A204.1 (cell line): ENCODE measurements around the gene FES.
"Not testable (repeated sequence)": the region's sequence is repeated elsewhere in the genome, so short reads cannot be mapped to it uniquely, and the experiment has no call there.

ENCODE experiments used
- FAIRE-seq: peaks from 2 replicates; lab custom pipeline; 2012; peaks lifted over from hg19 to GRCh38; lab: Jason Lieb, UNC

FES gene

DNA sequence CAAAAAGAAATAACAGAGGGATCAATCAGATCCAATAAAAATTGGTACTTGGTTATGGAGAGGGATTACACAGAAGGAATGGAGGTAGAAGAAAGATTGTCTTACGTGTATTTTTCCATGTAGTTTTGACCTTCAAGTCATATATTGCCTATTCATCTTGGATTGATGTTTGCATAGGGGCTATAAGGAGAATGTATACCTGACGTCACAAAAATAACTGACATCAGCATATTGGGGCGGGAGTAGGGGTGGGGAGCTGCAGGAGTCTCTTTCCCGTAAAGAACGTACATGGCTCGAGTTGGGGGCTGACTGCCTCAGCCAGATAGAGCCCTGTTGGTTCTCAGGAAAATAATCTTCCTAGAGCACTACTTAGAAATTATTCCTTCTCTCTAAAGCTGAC lies 21.8 kb upstream of the FES start:
- no peak for FAIRE-seq

DNA sequence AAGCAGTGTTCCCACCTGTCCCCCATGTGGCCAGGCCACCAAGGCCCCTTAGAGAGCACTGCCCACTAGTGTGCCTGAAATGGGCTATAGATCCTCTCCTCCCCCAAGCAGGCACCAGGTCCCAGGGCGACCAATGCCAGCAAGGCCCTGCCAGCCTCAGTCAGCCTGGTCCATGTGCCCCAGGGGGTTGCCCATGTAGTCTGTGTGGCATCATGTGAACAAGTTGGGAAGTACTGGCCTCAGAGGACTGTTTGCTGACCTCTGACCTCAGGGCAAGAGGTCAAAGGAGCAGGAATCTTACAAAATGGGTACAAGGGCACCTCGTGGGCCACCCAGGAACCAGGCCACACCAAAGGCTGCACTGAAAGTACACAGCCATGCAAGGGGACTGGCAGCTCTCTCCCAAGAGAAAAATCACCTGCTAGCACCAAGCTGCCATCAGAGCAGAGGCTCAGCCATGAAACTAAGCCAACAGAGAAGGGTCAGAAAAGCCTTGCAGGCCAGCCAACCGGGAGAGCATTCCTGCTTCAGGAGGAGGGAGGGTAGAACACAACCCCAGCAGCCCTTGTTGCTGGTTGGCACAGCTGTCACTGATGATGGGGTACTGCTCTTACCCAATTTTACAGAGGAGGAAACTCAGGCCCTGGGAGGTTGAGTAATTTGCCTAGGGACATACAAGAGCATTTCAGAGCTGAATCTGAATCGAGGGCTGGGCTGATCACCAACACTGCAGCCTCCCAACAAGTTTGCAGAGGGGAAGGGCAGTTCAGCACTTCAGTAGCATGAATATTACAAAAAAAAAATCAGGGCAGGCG lies 21.1 kb upstream of the FES start:
- no peak for FAIRE-seq

DNA sequence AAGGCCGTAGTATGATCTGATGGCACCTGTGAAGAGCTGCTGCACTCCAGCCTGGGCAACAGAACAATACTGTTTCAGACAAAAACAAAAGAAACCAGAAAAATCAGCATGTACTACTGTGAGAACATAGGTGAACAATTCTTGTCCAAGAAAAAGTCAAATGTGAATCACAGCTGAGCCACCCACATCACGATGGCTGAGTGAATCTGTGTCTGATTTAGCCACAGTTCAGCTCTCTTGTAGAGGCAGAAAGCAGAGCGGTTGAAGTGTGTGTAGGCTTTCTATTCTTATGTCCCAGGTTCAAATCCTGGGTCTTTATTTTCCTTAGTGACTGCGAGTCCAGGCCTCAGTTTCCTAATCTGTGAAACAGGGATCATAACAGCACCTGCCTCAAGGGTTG lies 20.3 kb upstream of the FES start:
- no peak for FAIRE-seq

DNA sequence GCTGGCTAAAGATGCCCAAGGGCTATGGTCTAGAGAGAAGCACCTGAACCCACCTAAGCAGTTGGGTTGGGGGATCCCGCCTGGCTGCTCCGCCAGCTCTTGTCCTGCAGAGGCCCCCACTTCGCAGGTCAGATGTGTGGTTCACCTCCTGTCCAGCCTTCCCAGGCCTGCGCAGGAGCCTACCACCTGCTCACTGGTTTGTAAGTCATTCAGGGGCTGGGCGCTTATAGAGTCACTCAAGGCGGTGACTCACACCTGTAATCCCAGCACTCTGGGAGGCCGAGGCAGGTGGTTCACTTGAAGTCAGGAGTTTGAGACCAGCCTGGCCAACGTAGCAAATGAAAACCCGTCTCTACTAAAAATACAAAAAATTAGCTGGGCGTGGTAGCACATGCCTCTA lies 19.8 kb upstream of the FES start:
- no peak for FAIRE-seq

DNA sequence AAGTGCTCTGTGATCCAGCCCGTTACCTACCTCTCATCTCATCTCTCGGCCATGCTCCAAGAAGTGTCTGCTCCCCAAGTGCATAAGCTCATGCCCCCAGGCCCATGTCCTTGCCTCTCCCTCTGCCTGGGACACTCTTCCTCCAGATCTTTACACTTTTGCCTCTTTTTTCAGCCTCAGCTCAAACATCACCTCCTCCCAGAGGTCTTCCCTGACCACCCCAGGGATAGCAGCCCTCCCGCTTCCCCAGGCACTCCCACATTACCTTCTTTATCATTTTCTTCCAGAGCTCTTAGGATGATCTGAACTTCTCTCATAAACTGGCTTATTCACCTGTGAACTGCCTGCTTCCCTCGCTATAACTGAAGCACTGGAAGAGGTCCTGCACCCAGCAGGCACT lies 18.6 kb upstream of the FES start:
- no peak for FAIRE-seq

DNA sequence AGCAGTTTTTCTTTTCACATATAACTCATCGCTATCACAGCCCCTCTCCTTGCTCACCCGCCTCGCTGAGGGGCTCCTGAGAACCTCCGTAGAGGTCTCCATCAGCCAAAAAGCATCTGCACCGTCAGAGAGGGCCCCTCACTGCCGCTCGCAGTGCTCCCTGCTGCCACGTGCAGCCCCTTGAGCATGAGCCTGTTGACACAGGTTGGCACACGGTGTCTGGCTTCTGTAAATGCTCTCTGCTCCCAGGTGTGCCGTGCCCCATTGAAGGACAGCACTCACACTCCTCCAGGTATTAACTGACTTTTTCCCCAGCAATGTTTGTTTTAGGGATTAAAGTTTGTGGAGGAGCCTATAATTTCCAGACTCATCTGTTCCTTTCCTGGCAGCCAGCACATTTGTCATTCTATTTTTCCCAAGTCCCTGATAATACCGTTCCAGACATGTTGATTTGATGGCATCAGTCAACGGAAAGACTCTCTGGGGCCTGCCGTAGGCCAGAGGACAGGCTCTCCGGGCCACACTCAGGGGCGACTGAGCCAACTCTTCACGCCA lies 18.1 kb upstream of the FES start:
- no peak for FAIRE-seq

DNA sequence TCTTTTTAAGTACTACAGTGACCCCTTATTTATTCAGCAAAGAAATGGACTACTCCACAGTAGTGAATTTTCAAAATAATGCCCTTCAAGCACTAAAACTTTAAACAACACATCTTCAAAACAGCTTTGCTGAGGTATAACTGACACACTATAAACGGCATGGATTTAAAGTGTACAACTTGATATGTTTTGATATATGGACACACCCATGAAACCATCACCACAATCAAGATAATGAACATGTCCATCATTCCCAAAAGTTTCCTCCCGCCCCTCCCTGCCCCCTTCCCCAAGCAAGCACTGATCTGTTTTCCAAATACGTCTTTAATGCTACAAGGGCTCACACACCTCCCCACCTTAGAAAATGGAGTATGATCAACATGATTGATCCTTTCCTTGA lies 17.5 kb upstream of the FES start:
- FAIRE-seq = no peak

DNA sequence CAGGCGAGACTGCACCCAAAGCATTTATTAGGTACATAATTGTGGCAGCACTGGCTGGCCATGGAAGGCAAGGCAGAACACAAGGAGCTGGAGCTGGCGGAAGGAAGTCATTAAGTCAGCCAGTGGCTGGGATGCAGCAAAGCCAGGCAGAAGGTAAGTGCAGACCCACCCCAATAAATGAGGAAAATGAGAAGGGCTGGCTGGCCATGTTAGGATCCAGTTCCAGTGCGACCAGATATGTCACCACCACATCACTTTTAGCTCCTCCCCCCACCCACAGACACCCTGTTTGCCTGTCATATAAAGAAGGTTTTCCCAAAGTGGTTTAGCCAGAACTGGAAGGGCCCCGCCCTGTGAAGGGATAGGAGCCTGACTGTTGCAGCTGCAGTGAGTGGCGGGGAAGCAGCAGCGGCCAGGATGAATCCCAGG lies 16.0 kb upstream of the FES start, which contains the start of gene FURIN:
TSS of gene FURIN (plus strand) at position 328 of the 429 bp plus-strand sequence. CDS start 7,153 bp downstream, outside the sequence.
- no peak for FAIRE-seq

DNA sequence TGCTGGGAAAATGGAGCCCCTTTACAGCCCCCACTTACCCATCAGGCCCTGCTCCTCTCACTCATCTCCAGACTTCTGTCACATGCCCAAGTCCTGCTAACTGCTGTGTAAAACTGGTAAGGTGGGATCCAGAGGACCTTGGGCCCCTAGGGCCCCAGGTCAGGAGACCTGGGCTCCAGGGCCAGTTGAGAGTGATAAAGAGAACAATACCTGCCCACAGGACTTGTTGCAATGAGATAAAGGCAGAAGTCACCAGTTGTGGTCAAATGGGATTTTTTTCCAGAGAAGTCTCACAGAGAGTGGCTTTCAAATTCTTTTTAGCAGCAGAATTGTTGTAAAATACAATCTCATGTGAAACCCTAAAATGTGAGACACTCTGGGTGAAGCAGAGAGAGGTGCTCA lies 15.2 kb upstream of the FES start:
- FAIRE-seq = no peak

DNA sequence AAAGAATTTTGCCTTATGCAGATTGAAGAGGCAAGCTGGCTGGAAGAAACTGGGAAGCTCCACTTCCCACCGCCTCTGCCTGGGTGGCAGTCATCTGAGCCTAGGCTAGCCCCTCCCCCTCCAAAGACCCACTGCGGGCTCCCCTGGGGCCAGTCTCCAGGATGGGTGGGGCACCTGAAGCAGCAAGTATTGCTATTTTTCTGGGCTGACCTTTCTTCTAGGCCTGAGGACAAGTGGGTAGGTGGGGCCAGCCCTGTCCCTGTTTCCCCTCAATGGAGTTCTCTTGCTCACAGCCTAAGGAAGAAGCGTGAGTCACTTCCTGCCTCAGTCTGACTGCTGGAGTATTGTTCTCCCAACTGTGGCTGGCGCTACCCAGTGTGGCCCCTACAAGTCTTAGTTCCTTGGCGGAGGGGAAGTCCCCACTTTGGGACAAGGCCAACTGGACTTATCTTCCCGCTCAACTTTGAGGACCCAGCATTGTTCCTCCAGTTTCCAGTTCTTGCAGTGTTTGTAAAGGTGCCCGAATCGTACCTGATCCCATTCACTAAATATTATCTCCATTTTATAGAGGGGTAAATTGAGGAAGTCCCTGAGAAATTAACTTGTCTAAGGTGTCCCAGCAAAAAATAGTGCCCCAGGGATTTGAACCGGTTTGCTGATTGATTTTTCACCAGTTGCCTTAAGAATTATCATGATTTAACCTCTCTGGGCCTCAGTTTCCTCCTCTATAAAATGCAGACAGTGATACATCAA lies 14.5 kb upstream of the FES start:
- FAIRE-seq = no peak

DNA sequence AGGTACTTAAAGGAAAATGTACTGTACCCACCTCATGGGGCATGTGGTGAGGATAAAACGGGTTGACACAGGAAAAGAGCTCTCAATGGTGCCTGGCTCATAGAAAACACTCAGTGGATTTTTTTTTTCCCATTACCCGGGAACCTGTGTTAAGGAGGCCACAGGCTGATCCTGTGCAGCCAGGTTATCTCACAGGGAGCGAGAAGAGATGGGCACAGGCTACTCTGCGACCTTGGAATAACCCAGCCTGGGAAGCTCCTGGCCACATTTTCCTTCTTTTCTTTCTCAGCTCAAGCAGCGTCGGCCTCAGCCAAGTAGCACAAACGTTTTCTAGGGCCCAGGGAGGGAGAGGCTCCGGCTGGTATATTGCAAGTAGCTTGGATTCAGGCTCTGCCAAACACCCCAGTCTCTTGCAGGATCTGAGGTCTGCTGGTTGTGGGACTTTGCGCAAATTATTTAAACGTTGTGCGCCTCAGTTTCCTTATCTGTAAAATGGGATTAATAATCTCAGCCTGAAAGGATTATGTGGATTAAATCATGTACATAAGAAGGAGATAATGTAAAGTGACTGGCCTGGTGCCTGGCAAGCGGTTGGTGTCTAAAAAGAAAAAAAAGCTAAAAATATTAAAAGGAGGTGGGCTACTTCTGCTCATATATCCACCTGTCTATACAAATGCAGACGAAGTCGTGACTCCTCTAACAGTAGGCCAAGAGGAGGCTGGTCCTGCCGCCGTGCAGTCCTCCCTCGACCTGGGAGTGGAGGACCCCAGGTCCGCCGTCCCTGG lies 13.8 kb upstream of the FES start:
- FAIRE-seq = no peak

DNA sequence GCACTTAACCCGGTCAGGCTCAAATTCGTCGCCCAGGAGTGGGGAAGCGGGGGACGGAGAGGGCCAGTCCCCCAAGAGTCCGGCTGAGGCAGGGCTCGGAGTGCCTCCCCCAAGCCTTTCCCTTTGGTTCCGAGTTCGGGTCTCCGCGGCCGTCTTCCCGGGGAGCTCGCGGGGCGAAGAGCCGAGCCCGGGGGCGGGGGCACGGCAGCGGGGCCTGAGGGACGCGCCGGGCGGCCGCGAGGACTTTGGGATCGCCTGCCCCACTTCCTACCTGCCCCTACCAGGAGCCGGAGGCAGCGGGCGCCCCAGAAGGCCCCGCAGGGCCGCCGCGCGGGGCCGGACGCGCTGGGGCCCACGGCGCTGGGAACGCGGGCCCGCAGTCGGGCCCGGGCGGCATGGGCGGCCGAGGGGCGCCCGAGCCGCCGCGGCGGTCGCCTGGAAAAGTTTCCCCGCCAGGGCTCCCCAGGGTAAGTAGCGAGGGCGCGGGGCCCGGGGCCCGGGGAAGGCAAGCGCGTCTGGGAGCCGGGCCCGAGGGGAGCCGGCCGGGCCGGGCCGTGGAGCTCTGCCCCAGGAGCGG lies 13.1 kb upstream of the FES start:
- no peak for FAIRE-seq

DNA sequence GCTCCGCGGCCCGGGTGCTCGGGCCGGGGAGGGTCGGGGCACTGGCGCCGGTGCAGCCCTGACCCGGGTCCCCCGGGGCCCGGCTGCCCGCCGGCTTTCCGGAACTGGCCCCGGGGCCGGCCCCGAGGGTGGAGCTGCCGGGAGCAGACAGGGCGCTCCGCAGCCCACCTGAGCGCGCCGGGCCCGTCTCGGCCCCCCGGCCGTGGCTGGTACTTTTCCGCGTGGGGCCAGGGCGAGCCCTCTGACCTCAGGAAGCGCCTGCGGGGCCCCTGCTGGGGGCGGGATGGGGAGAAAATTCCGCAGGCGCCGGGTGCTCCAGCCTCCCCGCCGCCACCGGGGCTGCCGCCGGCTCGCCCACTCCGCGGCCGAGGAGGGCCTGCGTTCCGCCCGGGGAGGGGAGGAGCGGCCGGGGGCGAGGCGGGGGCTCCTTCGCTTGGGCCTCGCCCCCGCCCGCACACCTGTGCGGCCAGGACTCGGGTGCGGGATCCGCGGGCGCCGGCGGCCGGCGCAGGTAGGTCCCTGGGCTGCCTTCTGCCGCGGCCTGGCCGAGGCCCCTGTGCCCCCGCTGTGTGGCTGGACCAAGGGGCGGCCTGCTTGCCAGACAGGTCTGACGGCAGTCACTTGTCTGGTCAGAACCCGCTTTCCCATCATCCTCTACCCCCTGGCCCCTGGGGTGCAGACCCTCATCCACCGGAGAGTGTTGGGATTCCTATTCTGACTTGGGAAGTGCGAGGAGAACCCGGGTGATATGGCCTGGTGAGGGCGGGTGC lies 12.4 kb upstream of the FES start:
- FAIRE-seq = no peak

DNA sequence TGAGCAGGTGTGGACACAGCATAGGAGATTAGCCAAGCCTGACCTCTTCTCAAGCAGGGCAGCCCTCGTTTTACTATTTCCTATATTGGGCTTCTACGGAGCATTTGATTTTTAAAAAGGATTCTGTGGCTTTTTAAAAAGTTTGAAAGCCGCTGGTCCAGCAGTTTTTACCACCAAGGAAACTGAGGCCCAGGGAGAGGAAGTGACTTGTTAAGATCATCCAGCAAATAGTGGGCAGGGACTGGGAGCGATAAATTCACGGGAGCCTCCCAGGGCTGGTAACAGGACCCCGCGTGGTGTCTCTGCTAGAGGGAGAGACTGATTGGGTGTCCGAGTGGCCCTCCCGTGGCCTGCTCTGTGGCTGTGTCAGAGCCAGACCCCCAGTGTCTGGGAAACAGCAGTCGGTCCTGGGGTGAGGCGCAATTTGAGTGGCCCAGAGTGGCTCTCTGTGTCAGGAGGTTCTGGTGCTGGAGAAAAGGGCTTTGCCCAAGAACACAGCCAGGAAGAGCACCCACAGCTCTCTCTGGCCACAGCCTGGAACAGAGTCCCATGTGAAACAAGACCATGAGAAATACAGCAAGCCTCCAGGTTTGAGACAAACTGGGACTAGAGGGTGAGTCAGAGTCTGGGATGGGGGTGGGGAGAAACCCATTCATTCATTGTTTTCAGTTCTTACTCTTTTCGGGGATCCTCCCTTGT lies 11.7 kb upstream of the FES start:
- no peak for FAIRE-seq

DNA sequence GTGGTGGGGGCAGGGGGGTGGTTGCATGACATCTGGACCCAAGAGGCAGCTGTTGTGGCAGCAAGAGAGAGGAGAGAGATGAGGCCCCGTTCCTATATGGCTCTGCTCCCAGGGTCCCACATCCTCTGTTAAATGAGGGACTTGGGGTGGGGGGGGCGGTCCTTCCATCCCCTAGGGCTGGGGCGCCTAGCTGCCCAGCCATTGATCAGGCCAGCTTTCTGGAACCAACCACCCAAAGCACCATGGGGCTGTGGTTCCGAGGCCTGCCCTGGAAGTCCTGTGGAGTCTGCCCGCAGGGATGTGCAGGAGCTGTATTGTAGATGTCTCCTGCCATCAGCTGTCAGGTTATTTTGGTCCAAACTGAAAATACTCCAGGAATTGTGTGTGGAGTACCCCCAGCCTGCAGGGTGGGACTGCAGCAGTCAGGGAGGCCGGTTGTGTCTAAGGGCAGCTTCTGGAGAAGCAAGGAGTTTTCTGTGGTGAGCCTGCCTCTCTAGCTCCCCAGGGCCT lies 10.8 kb upstream of the FES start:
- FAIRE-seq = no peak

DNA sequence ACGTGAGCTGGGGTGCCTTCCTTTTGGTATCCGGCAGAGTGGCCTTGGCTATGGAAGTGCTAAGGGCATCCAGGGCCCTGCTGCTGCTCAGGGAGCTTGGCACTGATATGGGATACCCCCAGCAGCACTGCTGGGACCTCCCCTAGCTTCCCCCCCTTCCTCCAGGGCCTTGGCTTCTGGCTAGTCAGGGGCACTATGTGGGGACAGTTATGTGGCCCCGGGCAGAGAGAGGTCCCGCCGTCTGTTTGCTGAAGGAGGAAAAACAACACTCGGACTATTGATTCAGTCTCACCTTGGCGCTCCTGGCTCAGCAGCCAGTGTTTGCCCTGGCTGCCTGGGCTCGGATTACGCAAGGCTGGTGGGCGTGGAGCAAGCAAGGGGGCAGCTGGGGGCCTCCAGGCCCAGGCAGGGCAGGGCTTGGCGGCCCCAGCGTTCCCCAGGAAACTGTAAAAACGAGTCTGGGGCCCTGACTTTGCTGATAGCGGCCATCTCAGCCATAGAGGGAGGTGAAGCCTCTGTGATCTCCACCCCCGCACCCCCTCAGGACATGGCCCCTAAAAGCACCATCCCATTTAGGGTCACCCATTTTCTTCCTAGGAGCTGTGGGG lies 10.2 kb upstream of the FES start:
- FAIRE-seq = no peak

DNA sequence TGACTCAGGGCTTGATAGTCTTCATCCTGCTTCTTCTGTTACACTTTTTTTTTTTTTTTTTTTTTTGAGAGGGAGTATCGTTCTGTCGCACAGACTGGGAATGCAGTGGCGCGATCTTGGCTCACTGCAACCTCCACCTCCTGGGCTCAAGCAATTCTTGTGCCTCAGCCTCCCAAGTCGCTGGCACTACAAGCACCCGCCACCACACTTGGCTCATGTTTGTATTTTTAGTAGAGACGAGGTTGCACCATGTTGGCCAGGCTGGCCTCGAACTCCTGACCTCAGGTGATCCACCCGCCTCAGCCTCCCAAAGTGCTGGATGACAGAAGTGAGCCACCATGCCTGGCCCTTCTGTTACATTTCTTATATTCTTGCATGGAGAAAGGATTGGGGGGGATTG lies 9.3 kb upstream of the FES start:
- FAIRE-seq = not testable (repeated sequence)

DNA sequence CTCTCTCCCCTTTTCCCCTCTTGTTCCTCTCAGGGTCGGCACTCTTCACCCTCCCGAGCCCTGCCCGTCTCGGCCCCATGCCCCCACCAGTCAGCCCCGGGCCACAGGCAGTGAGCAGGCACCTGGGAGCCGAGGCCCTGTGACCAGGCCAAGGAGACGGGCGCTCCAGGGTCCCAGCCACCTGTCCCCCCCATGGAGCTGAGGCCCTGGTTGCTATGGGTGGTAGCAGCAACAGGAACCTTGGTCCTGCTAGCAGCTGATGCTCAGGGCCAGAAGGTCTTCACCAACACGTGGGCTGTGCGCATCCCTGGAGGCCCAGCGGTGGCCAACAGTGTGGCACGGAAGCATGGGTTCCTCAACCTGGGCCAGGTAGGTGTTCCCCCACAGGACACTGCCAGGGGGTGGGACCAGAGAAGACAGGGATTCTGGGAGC lies 8.7 kb upstream of the FES start:
- FAIRE-seq = no peak

DNA sequence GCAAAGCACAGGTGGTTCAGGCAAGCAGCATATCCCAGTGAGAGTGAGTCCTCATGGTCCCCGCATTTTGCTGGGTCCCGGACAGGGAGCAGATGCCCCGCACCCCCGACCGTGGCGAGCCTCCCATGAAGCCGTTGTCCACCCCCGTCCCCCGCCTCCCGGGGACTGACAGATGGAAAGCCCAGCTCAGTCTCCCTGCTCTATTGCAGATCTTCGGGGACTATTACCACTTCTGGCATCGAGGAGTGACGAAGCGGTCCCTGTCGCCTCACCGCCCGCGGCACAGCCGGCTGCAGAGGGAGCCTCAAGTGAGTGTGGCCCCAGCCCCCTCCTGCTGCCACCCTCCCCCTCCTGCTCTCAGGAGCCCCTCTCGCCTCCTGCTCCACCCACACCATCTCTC lies 8.3 kb upstream of the FES start:
- FAIRE-seq = no peak

DNA sequence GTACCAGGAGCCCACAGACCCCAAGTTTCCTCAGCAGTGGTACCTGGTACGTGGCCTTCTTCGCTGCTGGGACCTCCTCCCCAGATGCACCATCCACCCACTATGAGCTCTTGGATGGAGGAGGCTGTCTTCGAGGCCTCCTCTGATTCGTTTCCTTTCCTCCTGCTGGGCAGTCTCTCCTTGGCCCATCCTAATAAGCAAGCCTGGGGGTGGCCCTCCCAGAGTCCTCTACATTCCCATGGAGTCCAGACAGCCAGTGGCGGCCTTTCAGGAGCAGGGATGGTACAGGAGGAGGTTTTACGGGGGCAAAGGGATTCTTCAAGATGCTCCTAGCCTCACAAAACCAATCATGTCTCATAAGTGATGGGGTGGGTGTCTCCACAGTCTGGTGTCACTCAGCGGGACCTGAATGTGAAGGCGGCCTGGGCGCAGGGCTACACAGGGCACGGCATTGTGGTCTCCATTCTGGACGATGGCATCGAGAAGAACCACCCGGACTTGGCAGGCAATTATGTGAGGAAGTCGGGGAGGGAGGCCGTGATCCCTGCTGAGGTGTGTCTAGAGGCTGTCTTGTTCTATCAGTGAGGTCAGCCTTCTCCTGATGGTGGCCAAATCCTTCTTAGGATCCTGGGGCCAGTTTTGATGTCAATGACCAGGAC lies 7.7 kb upstream of the FES start:
- no peak for FAIRE-seq
